T-cell (primary cell): ENCODE measurements around the gene CDC42BPG. TPM values are rescaled to one million over a fixed set of nuclear protein-coding genes. Genes with fewer than 3 reads are reported as not detected.
A peak's percentile ranks its signal among the peaks of the same experiment; 100 is the strongest.

Source experiments
- ATAC-seq, 4 experiments: fragments of 200-7000 bp in 3 of 4; fragments of 150-1000 bp in 1 of 4; cut with Tn5 transposase; replicated peaks in 1 of 4; 1 replicate in 3 of 4; 2 replicates in 1 of 4; pipeline ENCODE4 v1.10.0; 2021; ENCODE audit warnings: moderate library complexity in 3 of 4, mild to moderate bottlenecking in 2 of 4, moderate number of reproducible peaks in 1 of 4
- CTCF ChIA-PET, 2 donors: fragments of 300-600 bp; sonication (Branson Sonifier 250); formaldehyde crosslinking; loops; one replicate each; lab custom pipeline; 2022; ENCODE audit warnings: antibody characterized with exemption in 2 of 2; lab: Charles Lee
- POLR2A ChIA-PET, 2 donors: fragments of 300-600 bp; sonication (Branson Sonifier 250); formaldehyde crosslinking; loops; one replicate each; lab custom pipeline; 2022; ENCODE audit warnings: antibody characterized with exemption in 2 of 2; lab: Charles Lee
- DNase-seq, 35 experiments: peaks; one replicate each; pipeline versions ENCODE4 v3.0.0 to v3.0.0-alpha.2; 2013 to 2023
- H3K27ac ChIP-seq: one replicate; pipeline ENCODE4 v1.5.1; 2013; ENCODE audit warnings: low read length
- H3K27me3 ChIP-seq, 2 experiments: replicated peaks in 1 of 2; 1 replicate in 1 of 2; 2 replicates in 1 of 2; pipeline versions ENCODE4 v1.6.1 to v1.7.0; 2013; ENCODE audit warnings: low read length in 1 of 2, mixed read lengths in 1 of 2; ENCODE audit not compliant: control insufficient read depth in 2 of 2, insufficient read depth in 2 of 2; ENCODE audit errors: extremely low read depth in 1 of 2
- H3K36me3 ChIP-seq, 2 donors: 1 replicate in 1 of 2; 2 replicates in 1 of 2; pipeline versions ENCODE4 v1.6.1 to v1.7.0; 2013; ENCODE audit warnings: low read length in 1 of 2; ENCODE audit not compliant: control insufficient read depth in 2 of 2, insufficient read depth in 1 of 2; ENCODE audit errors: extremely low read depth in 1 of 2
- H3K4me1 ChIP-seq, 2 experiments: 1 replicate in 1 of 2; 2 replicates in 1 of 2; pipeline versions ENCODE4 v1.6.1 to v1.7.0; 2013; ENCODE audit warnings: low read length in 2 of 2, mixed read lengths in 1 of 2; ENCODE audit not compliant: insufficient read depth in 2 of 2, control insufficient read depth in 1 of 2; ENCODE audit errors: extremely low read depth in 1 of 2
- H3K4me3 ChIP-seq, 2 donors: 1 replicate in 1 of 2; 2 replicates in 1 of 2; pipeline versions ENCODE4 v1.5.1 to v1.7.0; 2013; ENCODE audit warnings: mild to moderate bottlenecking in 2 of 2, low read length in 1 of 2, moderate library complexity in 1 of 2; ENCODE audit not compliant: control insufficient read depth in 1 of 2; ENCODE audit errors: extremely low read depth in 1 of 2
- H3K9me3 ChIP-seq: 2 replicates; pipeline ENCODE4 v1.7.0; 2013
- H3K27ac Mint-ChIP-seq, 2 donors: one replicate each; pipeline ENCODE4 v1.8.0; 2020 to 2021; ENCODE audit warnings: mild to moderate bottlenecking in 2 of 2, mixed read lengths in 2 of 2
- H3K27me3 Mint-ChIP-seq, 2 donors: one replicate each; pipeline ENCODE4 v1.8.0; 2021 to 2022; ENCODE audit warnings: mixed read lengths in 2 of 2
- H3K36me3 Mint-ChIP-seq: one replicate; pipeline ENCODE4 v1.8.0; 2021; ENCODE audit warnings: mixed read lengths
- H3K4me1 Mint-ChIP-seq, 3 donors: one replicate each; pipeline ENCODE4 v1.8.0; 2020 to 2022; ENCODE audit warnings: mixed read lengths in 3 of 3, mild to moderate bottlenecking in 1 of 3
- H3K4me3 Mint-ChIP-seq, 3 donors: one replicate each; pipeline ENCODE4 v1.8.0; 2020 to 2022; ENCODE audit warnings: mild to moderate bottlenecking in 3 of 3, mixed read lengths in 3 of 3, moderate library complexity in 3 of 3
- H3K9me3 Mint-ChIP-seq, 3 donors: one replicate each; pipeline ENCODE4 v1.8.0; 2020 to 2022; ENCODE audit warnings: mixed read lengths in 3 of 3
- WGBS: methylation state at CpG from one replicate; pipeline ENCODE4 v1.1.5; 2013; ENCODE audit warnings: missing lambda C conversion rate; ENCODE audit not compliant: insufficient coverage; 5-methylcytosine and 5-hydroxymethylcytosine counted together
- total RNA-seq, 35 experiments: library from RNA in 6 of 35; stranded (reverse) in 6 of 35; fragments of 120-200 nt in 1 of 35; gene quantifications; one replicate each; pipeline versions ENCODE4 v1.2.1 to v1.2.4 and lab custom pipeline; 2013 to 2026

CDC42BPG gene
- total RNA-seq, 5 donors from 2014 or later (not counting 1 experiment from before 2014, with no cell fraction given) = 7.4 to 10.5 (median 9.1) TPM

- Histone ChIP-seq H3K4me1 (peaks cover 6 to 44% of the 10 kb centered on the region in 2 experiments), H3K4me3 (peak overlapping the region; percentile 77 to 87), H3K36me3 (peaks cover 13 to 56% of the 10 kb centered on the region in 2 donors), H3K27ac (peak overlapping the region; percentile 90), H3K9me3 (no peaks in the 10 kb centered on the region), H3K27me3 (no peaks in the 10 kb centered on the region)
- CTCF ChIA-PET = no interaction called here
- Mint-ChIP-seq H3K27ac (peak overlapping the region; percentile 92 to 94), H3K36me3 (peaks cover 23% of the 10 kb centered on the region), H3K9me3 (no peaks in the 10 kb centered on the region), H3K27me3 (no peaks in the 10 kb centered on the region), H3K4me1 (peaks cover 26 to 45% (median 36%) of the 10 kb centered on the region in 3 donors), H3K4me3 (peak overlapping the region; percentile 84 to 86 (median 84))
- ATAC-seq = no peak
- POLR2A ChIA-PET = interaction anchor here (0.5 to 0.7 kb wide), 2 partner anchors 25 kb away, joined by 3 to 5 read pairs; no protein-coding TSS in a partner anchor
- no peak for DNase-seq
- WGBS = 63% methylated on average over 15 of the region's 15 CpGs
These were observed 40.6 kb downstream of the CDC42BPG start for GRCh38 chr11:64803846-64804345.

GRCh38 chr11:64803158-64803845, 41.2 kb downstream of the CDC42BPG start, which contains the start of gene MAP4K2:
Gene MAP4K2 (minus strand): TSS chr11:64803214. CDS start chr11:64803149, 65 bp downstream.
- ChIA-PET POLR2A (no interaction called here), CTCF (interaction anchor here in 1 of 2 donors (1.3 kb wide), 2 partner anchors 25 to 41 kb away, joined by 3 to 4 read pairs; partner anchors contain the start of gene SF1)
- Mint-ChIP-seq H3K27ac (peak within 1 kb of the TSS; percentile 92 to 94), H3K27me3 (no peaks in the 10 kb centered on the region), H3K36me3 (peaks cover 26% of the 10 kb centered on the region), H3K4me1 (peaks cover 30 to 46% (median 37%) of the 10 kb centered on the region in 3 donors), H3K4me3 (peak within 1 kb of the TSS; percentile 84 to 86 (median 84)), H3K9me3 (no peaks in the 10 kb centered on the region)
- H3K36me3 ChIP-seq = peaks cover 19 to 56% of the 10 kb centered on the region in 2 donors
- peak within 1 kb of the TSS; percentile 90 for H3K27ac ChIP-seq
- peak; percentile 89 to 96 (median 92) for ATAC-seq
- DNase-seq = peak; percentile 71 to 95 (median 81)
- 0% methylated on average over 25 of the region's 58 CpGs for WGBS
- peaks cover 6 to 41% of the 10 kb centered on the region in 2 experiments for H3K4me1 ChIP-seq
- no peaks in the 10 kb centered on the region for H3K27me3 ChIP-seq
- H3K4me3 ChIP-seq = peak within 1 kb of the TSS; percentile 77 to 87
- H3K9me3 ChIP-seq = no peaks in the 10 kb centered on the region

GRCh38 chr11:64802370-64803157, 41.9 kb downstream of the CDC42BPG start:
- peak overlapping the region; percentile 85 to 90 for H3K27ac Mint-ChIP-seq
- peaks cover 23% of the 10 kb centered on the region for H3K36me3 Mint-ChIP-seq
- H3K9me3 Mint-ChIP-seq = no peaks in the 10 kb centered on the region
- 4% methylated on average over 43 of the region's 54 CpGs for WGBS
- POLR2A ChIA-PET = interaction anchor here in 1 of 2 donors (0.5 to 0.7 kb wide), 2 partner anchors 121 to 715 kb away, joined by 3 to 4 read pairs; no protein-coding TSS in a partner anchor
- peak; percentile 24 to 39 (median 36) for ATAC-seq
- H3K4me3 ChIP-seq = peak overlapping the region; percentile 70 to 77
- H3K4me1 ChIP-seq = peaks cover 6 to 41% of the 10 kb centered on the region in 2 experiments
- no peaks in the 10 kb centered on the region for H3K27me3 Mint-ChIP-seq
- no peaks in the 10 kb centered on the region for H3K9me3 ChIP-seq
- H3K27ac ChIP-seq = peak overlapping the region; percentile 78
- H3K36me3 ChIP-seq = peaks cover 19 to 56% of the 10 kb centered on the region in 2 donors
- H3K4me3 Mint-ChIP-seq = peak overlapping the region; percentile 75 to 86 (median 81)
- no peaks in the 10 kb centered on the region for H3K27me3 ChIP-seq
- peaks cover 30 to 42% (median 34%) of the 10 kb centered on the region in 3 donors for H3K4me1 Mint-ChIP-seq
- peak in 26 of 35 experiments; percentile 8 to 60 (median 26) for DNase-seq
- CTCF ChIA-PET = interaction anchor here (0.6 to 1.3 kb wide), 4 partner anchors 16 to 84 kb away, joined by 3 to 5 read pairs (median 4); partner anchors contain the start of gene SF1 (in 1 of the 2)

GRCh38 chr11:64801561-64802369, 42.7 kb downstream of the CDC42BPG start:
- peaks cover 6 to 44% of the 10 kb centered on the region in 2 experiments for H3K4me1 ChIP-seq
- no peaks in the 10 kb centered on the region for H3K9me3 Mint-ChIP-seq
- ATAC-seq (no peak), DNase-seq (peak in 1 of 35 experiments; percentile 22)
- H3K4me3 Mint-ChIP-seq = peak overlapping the region; percentile 75 to 86 (median 81)
- H3K27ac Mint-ChIP-seq = peak overlapping the region; percentile 85 to 90
- no peaks in the 10 kb centered on the region for H3K9me3 ChIP-seq
- H3K4me1 Mint-ChIP-seq = peaks cover 25 to 39% (median 31%) of the 10 kb centered on the region in 3 donors
- CTCF ChIA-PET = no interaction called here
- no peaks in the 10 kb centered on the region for H3K27me3 Mint-ChIP-seq
- H3K27ac ChIP-seq = peak overlapping the region; percentile 78
- no peaks in the 10 kb centered on the region for H3K27me3 ChIP-seq
- POLR2A ChIA-PET = no interaction called here
- 46% methylated on average over 11 of the region's 13 CpGs for WGBS
- H3K36me3 ChIP-seq = peaks cover 24 to 56% of the 10 kb centered on the region in 2 donors
- H3K4me3 ChIP-seq = peak overlapping the region; percentile 70 to 77
- H3K36me3 Mint-ChIP-seq = peaks cover 20% of the 10 kb centered on the region

- Histone ChIP-seq H3K4me1 (peaks cover 6 to 48% of the 10 kb centered on the region in 2 experiments), H3K27ac (peak overlapping the region; percentile 78), H3K9me3 (no peaks in the 10 kb centered on the region), H3K27me3 (no peaks in the 10 kb centered on the region), H3K4me3 (no peak overlapping the region), H3K36me3 (peaks cover 30 to 56% of the 10 kb centered on the region in 2 donors)
- peaks cover 15% of the 10 kb centered on the region for H3K36me3 Mint-ChIP-seq
- DNase-seq (no peak), ATAC-seq (no peak)
- WGBS = 96% methylated on average over 8 of the region's 9 CpGs
- H3K27me3 Mint-ChIP-seq = no peaks in the 10 kb centered on the region
- peaks cover 20 to 39% (median 32%) of the 10 kb centered on the region in 3 donors for H3K4me1 Mint-ChIP-seq
- no peaks in the 10 kb centered on the region for H3K9me3 Mint-ChIP-seq
- peak overlapping the region; percentile 36 to 86 (median 81) for H3K4me3 Mint-ChIP-seq
- ChIA-PET POLR2A (no interaction called here), CTCF (interaction anchor here in 1 of 2 donors (1.5 kb wide), 1 partner anchor 13 kb away, joined by 3 read pairs; no protein-coding TSS in a partner anchor)
- peak overlapping the region; percentile 85 to 90 for H3K27ac Mint-ChIP-seq
These were observed 43.3 kb downstream of the CDC42BPG start for GRCh38 chr11:64801158-64801464.
